ENCODE measurements around the gene GABRE. TPM values are rescaled to one million over a fixed set of nuclear protein-coding genes. Genes with fewer than 3 reads are reported as not detected.

Gene GABRE, protein sequence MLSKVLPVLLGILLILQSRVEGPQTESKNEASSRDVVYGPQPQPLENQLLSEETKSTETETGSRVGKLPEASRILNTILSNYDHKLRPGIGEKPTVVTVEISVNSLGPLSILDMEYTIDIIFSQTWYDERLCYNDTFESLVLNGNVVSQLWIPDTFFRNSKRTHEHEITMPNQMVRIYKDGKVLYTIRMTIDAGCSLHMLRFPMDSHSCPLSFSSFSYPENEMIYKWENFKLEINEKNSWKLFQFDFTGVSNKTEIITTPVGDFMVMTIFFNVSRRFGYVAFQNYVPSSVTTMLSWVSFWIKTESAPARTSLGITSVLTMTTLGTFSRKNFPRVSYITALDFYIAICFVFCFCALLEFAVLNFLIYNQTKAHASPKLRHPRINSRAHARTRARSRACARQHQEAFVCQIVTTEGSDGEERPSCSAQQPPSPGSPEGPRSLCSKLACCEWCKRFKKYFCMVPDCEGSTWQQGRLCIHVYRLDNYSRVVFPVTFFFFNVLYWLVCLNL
- polyA plus RNA-seq = 47.5 TPM
- long read RNA-seq, donor 1, full-length matches to known transcripts = 2 of 2 reads
- long read RNA-seq, donor 1, partial matches to known transcripts = 0 of 2 reads
- long read RNA-seq, donor 1, other reads (novel, unspliced or antisense) = 0 of 2 reads
- long read RNA-seq, donor 2, full-length matches to known transcripts = 7 of 7 reads
- long read RNA-seq, donor 2, partial matches to known transcripts = 0 of 7 reads
- long read RNA-seq, donor 2, other reads (novel, unspliced or antisense) = 0 of 7 reads
- long read RNA-seq, donor 3, full-length matches to known transcripts = 8 of 8 reads
- long read RNA-seq, donor 3, partial matches to known transcripts = 0 of 8 reads
- long read RNA-seq, donor 3, other reads (novel, unspliced or antisense) = 0 of 8 reads
- long read RNA-seq, donor 4, full-length matches to known transcripts = 1 of 1 reads
- long read RNA-seq, donor 4, partial matches to known transcripts = 0 of 1 reads
- long read RNA-seq, donor 4, other reads (novel, unspliced or antisense) = 0 of 1 reads
- long read RNA-seq, donor 5, full-length matches to known transcripts = 3 of 3 reads
- long read RNA-seq, donor 5, partial matches to known transcripts = 0 of 3 reads
- long read RNA-seq, donor 5, other reads (novel, unspliced or antisense) = 0 of 3 reads
- long read RNA-seq, donor 6, full-length matches to known transcripts = 2 of 2 reads
- long read RNA-seq, donor 6, partial matches to known transcripts = 0 of 2 reads
- long read RNA-seq, donor 6, other reads (novel, unspliced or antisense) = 0 of 2 reads
- long read RNA-seq, donor 7, full-length matches to known transcripts = 2 of 2 reads
- long read RNA-seq, donor 7, partial matches to known transcripts = 0 of 2 reads
- long read RNA-seq, donor 7, other reads (novel, unspliced or antisense) = 0 of 2 reads
- long read RNA-seq, donor 8, full-length matches to known transcripts = 7 of 7 reads
- long read RNA-seq, donor 8, partial matches to known transcripts = 0 of 7 reads
- long read RNA-seq, donor 8, other reads (novel, unspliced or antisense) = 0 of 7 reads
- long read RNA-seq, donor 9, full-length matches to known transcripts = 8 of 8 reads
- long read RNA-seq, donor 9, partial matches to known transcripts = 0 of 8 reads
- long read RNA-seq, donor 9, other reads (novel, unspliced or antisense) = 0 of 8 reads
- long read RNA-seq, donor 10, full-length matches to known transcripts = 7 of 7 reads
- long read RNA-seq, donor 10, partial matches to known transcripts = 0 of 7 reads
- long read RNA-seq, donor 10, other reads (novel, unspliced or antisense) = 0 of 7 reads
- long read RNA-seq, donor 11, full-length matches to known transcripts = 5 of 5 reads
- long read RNA-seq, donor 11, partial matches to known transcripts = 0 of 5 reads
- long read RNA-seq, donor 11, other reads (novel, unspliced or antisense) = 0 of 5 reads

DNA sequence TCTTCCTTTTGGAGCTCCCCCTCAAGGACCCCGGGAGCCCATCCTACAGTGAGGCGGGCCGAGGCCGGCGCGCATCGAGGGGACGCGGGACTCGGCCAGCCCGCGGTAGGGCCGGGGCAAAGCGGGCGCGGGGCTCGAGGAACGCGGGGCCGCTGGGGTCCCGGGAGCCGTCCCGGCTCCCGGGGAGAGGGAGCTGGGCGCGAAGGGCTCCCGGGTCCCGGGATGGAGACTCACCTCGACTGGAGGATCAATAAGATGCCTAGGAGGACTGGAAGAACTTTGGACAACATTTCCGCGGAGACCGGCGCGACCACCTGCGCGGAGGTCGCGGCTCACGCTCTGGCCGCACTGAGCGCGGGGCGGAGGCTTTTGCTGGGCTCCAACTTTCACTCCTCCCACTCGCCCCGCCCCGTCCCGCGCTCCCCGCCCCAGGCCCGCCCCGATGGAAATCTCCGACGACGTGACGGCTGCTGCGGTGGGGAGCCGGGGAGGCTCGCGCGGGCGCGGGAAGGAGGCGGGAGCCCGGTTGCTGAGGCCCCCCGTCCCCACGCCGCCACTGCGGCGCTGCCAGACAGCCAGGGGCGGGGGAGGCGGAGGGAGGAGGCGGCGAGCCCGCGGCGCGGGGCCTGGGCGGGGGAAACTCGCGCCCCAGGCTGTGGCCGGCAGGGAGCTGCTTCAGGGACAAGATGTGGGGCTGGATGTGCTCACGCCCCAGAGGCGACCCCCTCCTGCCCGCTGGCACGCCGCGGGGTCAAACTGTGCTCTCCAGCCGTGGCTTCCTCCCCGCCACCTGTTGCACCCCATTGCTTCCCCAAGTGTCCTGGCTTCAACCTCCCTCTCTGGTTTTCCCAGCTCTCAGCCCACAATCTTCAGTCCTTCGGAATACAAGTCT, at the start of gene GABRE:
TSS of gene GABRE (minus strand) at position 341 of the 892 bp plus-strand sequence. CDS start at position 290, 51 bp downstream.
- H3K9me3 ChIP-seq (ENCODE audit: control insufficient read depth, low read depth, low read length) = no peaks in the 10 kb centered on the region
- H3K27me3 ChIP-seq (ENCODE audit: control insufficient read depth, insufficient read depth, low read length) = no peaks in the 10 kb centered on the region
- peaks cover 4% of the 10 kb centered on the region for H3K4me1 ChIP-seq (ENCODE audit: control insufficient read depth, insufficient read depth, low read length)
- H3K36me3 ChIP-seq (ENCODE audit: control insufficient read depth, insufficient read depth, low read length) = peaks cover under 1% of the 10 kb centered on the region
- peak within 1 kb of the TSS; percentile 52 for H3K27ac ChIP-seq (ENCODE audit: low read length)
- no CpG with 5 or more reads among the region's 90 CpGs for WGBS (ENCODE audit: insufficient coverage, low lambda C conversion rate)
- peak; percentile 43 to 70 for DNase-seq
- H3K4me3 ChIP-seq (ENCODE audit: low read length) = peak within 1 kb of the TSS; percentile 46

DNA sequence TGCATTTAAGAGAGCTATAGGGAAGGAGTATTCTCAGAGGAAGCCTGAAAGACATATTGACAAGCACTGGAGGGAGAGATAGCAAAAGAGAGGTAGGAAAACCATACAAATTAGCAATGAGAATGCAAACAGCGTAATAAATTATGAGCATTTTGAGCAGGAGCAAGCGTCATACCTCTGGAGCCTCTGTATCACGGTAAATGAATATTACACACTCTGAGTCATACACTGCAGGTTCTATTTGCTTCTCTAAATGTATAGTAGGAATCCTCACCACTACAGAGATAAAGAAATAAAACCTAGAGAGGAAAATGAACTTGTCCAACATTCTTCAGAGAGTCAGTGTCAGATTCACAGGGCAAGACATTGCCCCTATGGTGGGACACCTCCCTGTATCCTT, 46.4 kb upstream of the GABRE start:
- Histone ChIP-seq H3K4me1 (ENCODE audit: control insufficient read depth, insufficient read depth, low read length) (no peaks in the 10 kb centered on the region), H3K27ac (ENCODE audit: low read length) (no peak overlapping the region), H3K27me3 (ENCODE audit: control insufficient read depth, insufficient read depth, low read length) (no peaks in the 10 kb centered on the region), H3K36me3 (ENCODE audit: control insufficient read depth, insufficient read depth, low read length) (no peaks in the 10 kb centered on the region), H3K4me3 (ENCODE audit: low read length) (no peak overlapping the region), H3K9me3 (ENCODE audit: control insufficient read depth, low read depth, low read length) (no peaks in the 10 kb centered on the region)
- WGBS (ENCODE audit: insufficient coverage, low lambda C conversion rate) = no CpG with 5 or more reads among the region's 3 CpGs
- no peak for DNase-seq

DNA sequence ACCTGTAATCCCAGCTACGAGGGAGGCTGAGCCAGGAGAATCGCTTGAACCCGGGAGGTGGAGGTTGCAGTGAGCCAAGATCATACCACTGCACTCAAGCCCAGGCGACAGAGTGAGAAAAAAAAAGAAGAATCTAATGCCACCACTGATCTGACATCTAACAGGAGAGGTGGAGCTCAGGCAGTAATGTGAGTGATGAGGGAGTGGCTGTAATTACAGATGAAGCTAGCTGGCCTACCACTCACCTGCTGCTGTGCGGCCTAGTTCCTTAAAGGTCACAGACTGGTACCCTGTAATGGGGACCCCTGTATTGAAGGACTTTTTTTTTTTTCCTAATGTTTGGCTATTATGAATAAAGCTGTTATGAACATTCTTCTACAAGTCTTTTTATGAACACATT, 25.3 kb upstream of the GABRE start:
- Histone ChIP-seq H3K27me3 (ENCODE audit: control insufficient read depth, insufficient read depth, low read length) (no peaks in the 10 kb centered on the region), H3K4me3 (ENCODE audit: low read length) (no peak overlapping the region), H3K4me1 (ENCODE audit: control insufficient read depth, insufficient read depth, low read length) (peaks cover 6% of the 10 kb centered on the region), H3K36me3 (ENCODE audit: control insufficient read depth, insufficient read depth, low read length) (no peaks in the 10 kb centered on the region), H3K27ac (ENCODE audit: low read length) (no peak overlapping the region), H3K9me3 (ENCODE audit: control insufficient read depth, low read depth, low read length) (no peaks in the 10 kb centered on the region)
- DNase-seq = no peak
- no CpG with 5 or more reads among the region's 5 CpGs for WGBS (ENCODE audit: insufficient coverage, low lambda C conversion rate)

DNA sequence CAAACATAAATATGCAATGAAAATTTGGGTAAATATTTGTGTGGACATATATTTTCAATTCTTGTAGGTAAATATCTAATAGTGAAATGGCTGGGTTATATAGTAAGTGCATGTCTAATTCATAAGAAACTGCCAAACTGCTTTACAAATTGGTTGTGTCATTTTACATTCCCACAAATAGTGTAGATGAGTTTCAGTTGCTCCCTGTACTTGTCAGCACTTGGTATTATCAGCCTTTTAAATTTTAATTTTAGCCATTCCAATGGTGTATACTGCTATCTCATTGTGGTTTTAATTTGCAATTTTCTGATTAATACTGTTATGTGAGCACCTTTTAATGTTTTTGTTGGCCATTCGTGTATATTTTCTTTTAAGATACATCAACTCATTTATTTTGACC, 23.1 kb upstream of the GABRE start:
- DNase-seq = no peak
- Histone ChIP-seq H3K4me1 (ENCODE audit: control insufficient read depth, insufficient read depth, low read length) (peaks cover 6% of the 10 kb centered on the region), H3K27ac (ENCODE audit: low read length) (no peak overlapping the region), H3K36me3 (ENCODE audit: control insufficient read depth, insufficient read depth, low read length) (no peaks in the 10 kb centered on the region), H3K27me3 (ENCODE audit: control insufficient read depth, insufficient read depth, low read length) (no peaks in the 10 kb centered on the region), H3K4me3 (ENCODE audit: low read length) (no peak overlapping the region), H3K9me3 (ENCODE audit: control insufficient read depth, low read depth, low read length) (no peaks in the 10 kb centered on the region)
- 86% methylated on average over 1 of the region's 1 CpG for WGBS (ENCODE audit: insufficient coverage, low lambda C conversion rate)

DNA sequence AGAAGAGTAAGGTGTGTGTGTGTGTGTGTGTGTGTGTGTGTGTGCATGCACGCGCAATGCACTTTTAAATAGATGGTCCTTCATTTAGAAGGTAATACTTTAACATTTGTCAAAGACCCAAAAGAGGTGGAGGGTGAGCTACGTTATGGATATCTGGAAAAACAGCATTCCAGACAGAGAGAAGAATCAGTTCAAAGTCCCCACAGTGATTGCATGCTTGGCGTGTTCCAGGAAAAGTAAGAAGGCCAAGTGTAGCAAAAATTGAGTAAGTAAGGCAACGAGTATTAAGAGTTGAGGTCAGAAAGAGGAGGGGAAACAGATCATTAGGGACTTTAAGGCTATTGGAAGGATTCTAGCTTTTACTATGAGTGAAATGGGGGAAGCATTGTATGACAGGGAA, 21.9 kb upstream of the GABRE start:
- Histone ChIP-seq H3K9me3 (ENCODE audit: control insufficient read depth, low read depth, low read length) (no peaks in the 10 kb centered on the region), H3K27me3 (ENCODE audit: control insufficient read depth, insufficient read depth, low read length) (no peaks in the 10 kb centered on the region), H3K36me3 (ENCODE audit: control insufficient read depth, insufficient read depth, low read length) (no peaks in the 10 kb centered on the region), H3K4me1 (ENCODE audit: control insufficient read depth, insufficient read depth, low read length) (peaks cover 6% of the 10 kb centered on the region), H3K4me3 (ENCODE audit: low read length) (no peak overlapping the region), H3K27ac (ENCODE audit: low read length) (peak overlapping the region; percentile 74)
- WGBS (ENCODE audit: insufficient coverage, low lambda C conversion rate) = no CpG with 5 or more reads among the region's 5 CpGs
- peak; percentile 48 to 77 for DNase-seq

DNA sequence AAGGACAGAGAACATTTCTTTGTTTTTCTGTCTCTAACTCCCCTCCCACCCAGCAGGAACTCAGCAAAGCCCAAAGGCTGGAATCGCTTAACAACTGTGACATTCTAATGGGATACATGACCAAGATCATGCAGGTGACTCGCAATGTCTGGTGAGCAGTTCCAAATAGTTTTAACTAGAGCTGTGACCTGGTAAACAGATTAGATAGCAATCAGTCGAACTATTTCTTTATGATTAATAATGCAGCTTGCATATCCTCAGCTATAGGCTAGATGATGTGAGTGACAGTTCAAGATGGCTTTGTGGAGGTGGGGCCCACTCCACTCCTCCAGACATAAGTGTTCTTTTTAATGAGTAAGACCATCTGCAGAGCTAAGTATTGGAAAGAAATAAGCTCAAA, 20.0 kb upstream of the GABRE start:
- no CpG with 5 or more reads among the region's 3 CpGs for WGBS (ENCODE audit: insufficient coverage, low lambda C conversion rate)
- no peak overlapping the region for H3K27ac ChIP-seq (ENCODE audit: low read length)
- H3K9me3 ChIP-seq (ENCODE audit: control insufficient read depth, low read depth, low read length) = no peaks in the 10 kb centered on the region
- H3K36me3 ChIP-seq (ENCODE audit: control insufficient read depth, insufficient read depth, low read length) = no peaks in the 10 kb centered on the region
- peaks cover 6% of the 10 kb centered on the region for H3K4me1 ChIP-seq (ENCODE audit: control insufficient read depth, insufficient read depth, low read length)
- H3K27me3 ChIP-seq (ENCODE audit: control insufficient read depth, insufficient read depth, low read length) = no peaks in the 10 kb centered on the region
- DNase-seq = no peak
- H3K4me3 ChIP-seq (ENCODE audit: low read length) = no peak overlapping the region

DNA sequence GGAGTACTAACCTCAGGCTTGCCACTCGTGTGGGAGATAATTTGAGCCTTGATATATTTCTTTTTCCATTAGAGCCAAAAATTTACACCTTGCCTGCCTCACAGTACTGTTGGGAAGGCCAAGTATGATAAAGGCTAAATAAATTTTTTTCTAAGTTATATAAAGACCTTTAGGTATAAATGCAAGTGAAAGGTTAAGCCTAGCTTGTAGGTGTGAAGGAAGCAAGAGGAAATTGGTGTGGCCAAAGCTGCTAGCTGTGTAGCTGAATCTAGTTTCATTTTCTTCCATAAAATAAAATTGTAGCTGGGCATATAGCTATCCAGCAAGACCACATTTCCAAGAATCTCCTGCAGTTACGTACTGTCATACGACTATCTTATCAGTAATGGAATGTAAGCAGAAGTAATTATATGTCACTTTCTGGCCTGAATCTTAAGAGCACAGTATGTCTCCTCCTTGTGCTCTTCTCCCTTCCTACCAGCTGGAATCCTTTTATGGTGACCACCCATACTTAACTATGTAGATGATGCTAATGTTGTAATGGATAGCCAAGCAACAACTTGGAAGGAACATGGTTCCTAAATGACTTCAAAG, 14.3 kb upstream of the GABRE start:
- Histone ChIP-seq H3K27me3 (ENCODE audit: control insufficient read depth, insufficient read depth, low read length) (no peaks in the 10 kb centered on the region), H3K9me3 (ENCODE audit: control insufficient read depth, low read depth, low read length) (no peaks in the 10 kb centered on the region), H3K27ac (ENCODE audit: low read length) (peak overlapping the region; percentile 75), H3K4me1 (ENCODE audit: control insufficient read depth, insufficient read depth, low read length) (peaks cover 17% of the 10 kb centered on the region), H3K36me3 (ENCODE audit: control insufficient read depth, insufficient read depth, low read length) (no peaks in the 10 kb centered on the region), H3K4me3 (ENCODE audit: low read length) (no peak overlapping the region)
- DNase-seq = peak in 1 of 2 donors; percentile 56
- no CpG with 5 or more reads among the region's 3 CpGs for WGBS (ENCODE audit: insufficient coverage, low lambda C conversion rate)

DNA sequence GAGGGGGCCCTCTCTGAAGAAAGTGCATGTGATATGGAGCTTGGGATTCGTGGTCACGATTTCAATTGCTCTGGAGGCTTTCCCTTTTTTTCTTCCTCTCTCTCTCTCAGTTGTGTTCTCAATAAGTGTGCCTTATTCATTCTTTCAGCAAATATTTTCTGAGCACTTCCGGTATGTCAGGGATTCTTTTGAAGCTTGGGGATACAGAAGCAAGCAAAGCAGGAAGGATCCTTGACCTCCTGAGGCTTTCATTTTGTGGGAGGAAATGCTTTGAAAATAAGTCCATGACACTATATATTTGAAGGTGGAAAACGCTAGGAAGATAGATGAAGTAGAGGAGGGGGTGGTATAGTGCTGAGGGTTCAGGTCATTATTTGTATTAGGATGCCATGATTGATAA, 12.6 kb upstream of the GABRE start:
- no peaks in the 10 kb centered on the region for H3K36me3 ChIP-seq (ENCODE audit: control insufficient read depth, insufficient read depth, low read length)
- no peaks in the 10 kb centered on the region for H3K9me3 ChIP-seq (ENCODE audit: control insufficient read depth, low read depth, low read length)
- H3K27ac ChIP-seq (ENCODE audit: low read length) = peak overlapping the region; percentile 78
- no peaks in the 10 kb centered on the region for H3K27me3 ChIP-seq (ENCODE audit: control insufficient read depth, insufficient read depth, low read length)
- WGBS (ENCODE audit: insufficient coverage, low lambda C conversion rate) = no CpG with 5 or more reads among the region's 4 CpGs
- H3K4me3 ChIP-seq (ENCODE audit: low read length) = no peak overlapping the region
- peaks cover 25% of the 10 kb centered on the region for H3K4me1 ChIP-seq (ENCODE audit: control insufficient read depth, insufficient read depth, low read length)
- DNase-seq = no peak
